ENCODE results near the gene ARHGAP24. TPM values are rescaled to one million over a fixed set of nuclear protein-coding genes. Genes with fewer than 3 reads are reported as not detected.
"Not testable (repeated sequence)": the region's sequence is repeated elsewhere in the genome, so short reads cannot be mapped to it uniquely, and the experiment has no call there.

ARHGAP24 gene
- total RNA-seq, 1 donor from 2014 or later, result 48.6 TPM

GRCh38 chr4:85951099-85951498, 476.1 kb downstream of the ARHGAP24 start:
- no peak for DNase-seq (ENCODE audit: low spot score)

GRCh38 chr4:85952528-85952927, 477.6 kb downstream of the ARHGAP24 start:
- DNase-seq (ENCODE audit: low spot score), result no peak

- no peak for DNase-seq (ENCODE audit: low spot score)
These were observed 478.2 kb downstream of the ARHGAP24 start for GRCh38 chr4:85952972-85953650.

- no peak for DNase-seq (ENCODE audit: low spot score)
These were observed 478.7 kb downstream of the ARHGAP24 start for GRCh38 chr4:85953651-85954018.

- no peak for DNase-seq (ENCODE audit: low spot score)
These were observed 480.8 kb downstream of the ARHGAP24 start for GRCh38 chr4:85955620-85956292.

- no peak for DNase-seq (ENCODE audit: low spot score)
These were observed 481.5 kb downstream of the ARHGAP24 start for GRCh38 chr4:85956293-85956945.

- DNase-seq (ENCODE audit: low spot score), result no peak
These were observed 486.9 kb downstream of the ARHGAP24 start for GRCh38 chr4:85961887-85962286.

GRCh38 chr4:85963231-85963630, 488.3 kb downstream of the ARHGAP24 start:
- no peak for DNase-seq (ENCODE audit: low spot score)

- no peak for DNase-seq (ENCODE audit: low spot score)
These were observed 489.3 kb downstream of the ARHGAP24 start for GRCh38 chr4:85964298-85964697.

- not testable (repeated sequence) for DNase-seq (ENCODE audit: low spot score)
These were observed 490.1 kb downstream of the ARHGAP24 start for GRCh38 chr4:85965017-85965416.

GRCh38 chr4:85965529-85965928, 490.6 kb downstream of the ARHGAP24 start:
- no peak for DNase-seq (ENCODE audit: low spot score)

- DNase-seq (ENCODE audit: low spot score), result no peak
These were observed 491.4 kb downstream of the ARHGAP24 start for GRCh38 chr4:85966373-85966772.

- DNase-seq (ENCODE audit: low spot score), result no peak
These were observed 492.9 kb downstream of the ARHGAP24 start for GRCh38 chr4:85967872-85968271.

GRCh38 chr4:85968945-85969819, 494.2 kb downstream of the ARHGAP24 start:
- no peak for DNase-seq (ENCODE audit: low spot score)

- no peak for DNase-seq (ENCODE audit: low spot score)
These were observed 495.6 kb downstream of the ARHGAP24 start for GRCh38 chr4:85970535-85970934.

GRCh38 chr4:85979276-85979675, 504.3 kb downstream of the ARHGAP24 start:
- DNase-seq (ENCODE audit: low spot score), result no peak

- DNase-seq (ENCODE audit: low spot score), result no peak
These were observed 511.3 kb downstream of the ARHGAP24 start for GRCh38 chr4:85986266-85986665.

GRCh38 chr4:85993641-85994040, 518.7 kb downstream of the ARHGAP24 start:
- no peak for DNase-seq (ENCODE audit: low spot score)

GRCh38 chr4:85994576-85994975, 519.6 kb downstream of the ARHGAP24 start:
- no peak for DNase-seq (ENCODE audit: low spot score)

GRCh38 chr4:85995361-85995760, 520.4 kb downstream of the ARHGAP24 start:
- DNase-seq (ENCODE audit: low spot score), result no peak

- DNase-seq (ENCODE audit: low spot score), result no peak
These were observed 526.6 kb downstream of the ARHGAP24 start for GRCh38 chr4:86001591-86001990.

GRCh38 chr4:86004030-86004429, 529.1 kb downstream of the ARHGAP24 start:
- DNase-seq (ENCODE audit: low spot score), result no peak
